Pancreas (tissue), 8 donors: Measurements from ENCODE around the gene CCDC88B. TPM values are rescaled to one million over a fixed set of nuclear protein-coding genes. Genes with fewer than 3 reads are reported as not detected.

ENCODE experiments used
- microRNA-seq, 2 donors: library from miRNA; unstranded; fragments of <30 nt; microRNA quantifications; one replicate each; pipeline versions ENCODE4 to v1.1.0, GENCODE V29; 2019 to 2020
- polyA plus RNA-seq, 2 donors: library from polyadenylated mRNA; stranded (reverse); fragments of 200-250 nt; gene quantifications; one replicate each; pipeline ENCODE4 v1.2.3, GENCODE V29; 2013
- total RNA-seq, 6 donors: library from RNA; stranded (reverse); fragmentation: NEBNext Ultra II Directional in 4 of 6; extraction: Animal tissue kit (Norgen Biotek cat#: 25700) in 4 of 6; gene quantifications; one replicate each; pipeline versions ENCODE4 v1.2.1 to v1.2.4, GENCODE V29; 2021 to 2023
- donor health status: healthy with polysubstance abuse.
- donor health status: DM: no; HTN: no; CAD: no; lungs with moderate emphysema.
- donor health status: DM: no; HTN: no; CAD: no.
- donor health status: Bipolar disorder and iron deficiency.
- donor health status: DM: yes; HTN: yes; CAD: no.
- donor health status: DM: no; HTN: no; CAD: no.
- donor health status: DM: no; HTN: no; CAD: no.
- donor health status: DM: yes; HTN: yes; CAD: no.

The CCDC88B gene
- total and polyA plus RNA-seq, 8 donors = 3.0 to 50.0 (median 6.4) TPM

Small RNA genes within 50 kb of the gene (microRNA-seq; reads per million reads assigned to microRNA genes)
- gene MIR1237 (0.39 to 1.2 reads per million in 2 donors), gene MIR7155 (0 to 1.2 reads per million in 2 donors)

Other genes with a start within 250 kb of the CCDC88B start
- gene MACROD1, start 174.1 kb upstream of the CCDC88B start, total RNA-seq = 10 to 100 TPM; 26.0 to 37.8 (median 30.3) TPM
- gene MACROD1, start 174.1 kb upstream of the CCDC88B start, polyA plus RNA-seq = 100 to 1,000 TPM in 1 of 2 donors, 10 to 100 TPM in 1; 85.1 to 126 TPM
- 10 to 100 TPM; 23.7 to 73.0 (median 39.3) TPM for gene STIP1, start 154.0 kb upstream of the CCDC88B start, total RNA-seq
- gene STIP1, start 154.0 kb upstream of the CCDC88B start, polyA plus RNA-seq = 10 to 100 TPM; 34.2 to 37.6 TPM
- gene FERMT3, start 133.5 kb upstream of the CCDC88B start, total RNA-seq = 10 to 100 TPM in 2 of 6 donors, 1 to 10 TPM in 4; 1.9 to 16.3 (median 6.3) TPM
- 10 to 100 TPM in 1 of 2 donors, 1 to 10 TPM in 1; 9.7 to 12.6 TPM for gene FERMT3, start 133.5 kb upstream of the CCDC88B start, polyA plus RNA-seq
- 10 to 100 TPM; 18.6 to 33.1 (median 25.8) TPM for gene TRPT1, start 114.0 kb upstream of the CCDC88B start, total RNA-seq
- gene TRPT1, start 114.0 kb upstream of the CCDC88B start, polyA plus RNA-seq = 10 to 100 TPM; 74.6 to 78.7 TPM
- 10 to 100 TPM; 32.6 to 46.0 (median 38.4) TPM for gene NUDT22, start 113.9 kb upstream of the CCDC88B start, total RNA-seq
- 100 to 1,000 TPM in 1 of 2 donors, 10 to 100 TPM in 1; 69.7 to 115 TPM for gene NUDT22, start 113.9 kb upstream of the CCDC88B start, polyA plus RNA-seq
- gene DNAJC4, start 109.7 kb upstream of the CCDC88B start, total RNA-seq = 10 to 100 TPM; 28.1 to 39.1 (median 33.0) TPM
- gene DNAJC4, start 109.7 kb upstream of the CCDC88B start, polyA plus RNA-seq = 100 to 1,000 TPM in 1 of 2 donors, 10 to 100 TPM in 1; 92.9 to 125 TPM
- gene VEGFB, start 105.6 kb upstream of the CCDC88B start, total RNA-seq = 10 to 100 TPM; 54.1 to 87.1 (median 62.2) TPM
- 100 to 1,000 TPM in 1 of 2 donors, 10 to 100 TPM in 1; 61.2 to 115 TPM for gene VEGFB, start 105.6 kb upstream of the CCDC88B start, polyA plus RNA-seq
- gene FKBP2, start 99.1 kb upstream of the CCDC88B start, total RNA-seq = 10 to 100 TPM; 37.8 to 64.1 (median 45.6) TPM
- gene FKBP2, start 99.1 kb upstream of the CCDC88B start, polyA plus RNA-seq = 100 to 1,000 TPM; 307 to 344 TPM
- 100 to 1,000 TPM; 106 to 177 (median 119) TPM for gene PPP1R14B, start 93.3 kb upstream of the CCDC88B start, total RNA-seq
- gene PPP1R14B, start 93.3 kb upstream of the CCDC88B start, polyA plus RNA-seq = 100 to 1,000 TPM in 1 of 2 donors, 10 to 100 TPM in 1; 81.6 to 180 TPM
- gene PLCB3, start 88.7 kb upstream of the CCDC88B start, total RNA-seq = 10 to 100 TPM in 1 of 6 donors, 1 to 10 TPM in 5; 5.7 to 13.1 (median 6.9) TPM
- 10 to 100 TPM in 1 of 2 donors, 1 to 10 TPM in 1; 6.5 to 11.8 TPM for gene PLCB3, start 88.7 kb upstream of the CCDC88B start, polyA plus RNA-seq
- gene BAD, start 55.5 kb upstream of the CCDC88B start, total RNA-seq = 10 to 100 TPM; 21.5 to 28.2 (median 23.6) TPM
- gene BAD, start 55.5 kb upstream of the CCDC88B start, polyA plus RNA-seq = 10 to 100 TPM; 48.6 to 66.3 TPM
- gene GPR137, start 54.4 kb upstream of the CCDC88B start, total RNA-seq = 10 to 100 TPM in 4 of 6 donors, 1 to 10 TPM in 2; 7.1 to 27.9 (median 11.1) TPM
- gene GPR137, start 54.4 kb upstream of the CCDC88B start, polyA plus RNA-seq = 10 to 100 TPM; 18.5 to 19.3 TPM
- not detected for gene KCNK4, start 48.9 kb upstream of the CCDC88B start, total RNA-seq
- not detected for gene KCNK4, start 48.9 kb upstream of the CCDC88B start, polyA plus RNA-seq
- gene CATSPERZ, start 39.8 kb upstream of the CCDC88B start, total RNA-seq = under 1 TPM in 1 of 6 donors, not detected in 5; 0.51 TPM
- gene CATSPERZ, start 39.8 kb upstream of the CCDC88B start, polyA plus RNA-seq = 1 to 10 TPM in 1 of 2 donors, under 1 TPM in 1; 0.27 to 1.5 TPM
- 10 to 100 TPM; 28.0 to 50.7 (median 37.9) TPM for gene ESRRA, start 34.7 kb upstream of the CCDC88B start, total RNA-seq
- gene ESRRA, start 34.7 kb upstream of the CCDC88B start, polyA plus RNA-seq = 10 to 100 TPM; 61.0 to 62.3 TPM
- gene TRMT112, start 22.6 kb upstream of the CCDC88B start, total RNA-seq = 10 to 100 TPM; 53.3 to 85.0 (median 65.6) TPM
- gene TRMT112, start 22.6 kb upstream of the CCDC88B start, polyA plus RNA-seq = 100 to 1,000 TPM; 150 to 157 TPM
- gene PRDX5, start 22.1 kb upstream of the CCDC88B start, total RNA-seq = 100 to 1,000 TPM in 1 of 6 donors, 10 to 100 TPM in 5; 59.0 to 102 (median 80.6) TPM
- 100 to 1,000 TPM; 204 to 245 TPM for gene PRDX5, start 22.1 kb upstream of the CCDC88B start, polyA plus RNA-seq
- 10 to 100 TPM in 2 of 6 donors, 1 to 10 TPM in 4; 7.4 to 16.3 (median 9.0) TPM for gene RPS6KA4, start 19.0 kb downstream of the CCDC88B start, total RNA-seq
- gene RPS6KA4, start 19.0 kb downstream of the CCDC88B start, polyA plus RNA-seq = 10 to 100 TPM; 15.4 to 18.8 TPM
- under 1 TPM in 4 of 6 donors, not detected in 2; 0.22 to 0.95 (median 0.35) TPM for gene SLC22A11, start 215.7 kb downstream of the CCDC88B start, total RNA-seq
- gene SLC22A11, start 215.7 kb downstream of the CCDC88B start, polyA plus RNA-seq = under 1 TPM; 0.09 to 0.27 TPM